Sigmoid colon (tissue), 7 donors: ENCODE data around the gene GPR61. TPM values are rescaled to one million over a fixed set of nuclear protein-coding genes. Genes with fewer than 3 reads are reported as not detected.

ENCODE experiments used
- DNase-seq: peaks from one replicate; pipeline ENCODE4 v3.0.0-alpha.2; 2019
- H3K27ac ChIP-seq, 4 donors: fragments of 200-600 bp; sonication (generic); one replicate each; pipeline ENCODE4 v1.5.1; 2016 to 2019; ENCODE audit warnings: mild to moderate bottlenecking in 1 of 4
- H3K27me3 ChIP-seq, 3 donors: fragments of 200-600 bp; sonication (generic); one replicate each; pipeline ENCODE4 v1.5.1; 2019; ENCODE audit warnings: mild to moderate bottlenecking in 1 of 3
- H3K36me3 ChIP-seq, 4 donors: fragments of 200-600 bp; sonication (generic); one replicate each; pipeline ENCODE4 v1.5.1; 2016 to 2019
- H3K4me1 ChIP-seq, 4 donors: fragments of 200-600 bp; sonication (generic); one replicate each; pipeline ENCODE4 v1.5.1; 2017 to 2019
- H3K4me3 ChIP-seq, 4 donors: fragments of 200-600 bp; sonication (generic); one replicate each; pipeline ENCODE4 v1.5.1; 2017 to 2019; ENCODE audit warnings: mild to moderate bottlenecking in 2 of 4, moderate library complexity in 1 of 4
- H3K9me3 ChIP-seq, 4 donors: fragments of 200-600 bp in 3 of 4; sonication (generic) in 3 of 4; one replicate each; pipeline versions ENCODE4 v1.5.1 to v1.6.1; 2013 to 2019
- EP300 ChIP-seq, 4 donors: sonication (generic); formaldehyde crosslinking; IDR thresholded peaks; one replicate each; pipeline ENCODE4 v1.6.1; 2017; ENCODE audit warnings: antibody characterized with exemption in 4 of 4
- POLR2A ChIP-seq, 2 donors: fragments of 450-650 bp; IDR thresholded peaks; one replicate each; pipeline ENCODE4 v1.6.1; 2016; ENCODE audit warnings: antibody characterized with exemption in 2 of 2, mild to moderate bottlenecking in 2 of 2, moderate library complexity in 2 of 2
- POLR2AphosphoS5 ChIP-seq, 4 donors: sonication (generic); formaldehyde crosslinking; IDR thresholded peaks; one replicate each; pipeline ENCODE4 v1.6.1; 2017; ENCODE audit warnings: antibody characterized with exemption in 4 of 4
- WGBS, 2 donors: extraction: QIAGEN DNeasy Blood & Tissue Kit; methylation state at CpG; one replicate each; pipeline ENCODE4 v1.1.7; 2013; 5-methylcytosine and 5-hydroxymethylcytosine counted together
- intact Hi-C: fragments of 100-400 bp; cut with DNase I; formaldehyde crosslinking; loops from one replicate; pipeline ENCODE4 v1.15.1; 2023
- polyA plus RNA-seq, 3 donors: library from polyadenylated mRNA; stranded (reverse); fragments of 200-250 nt; gene quantifications; one replicate each; pipeline ENCODE4 v1.2.3, GENCODE V29; 2013
- total RNA-seq, 4 donors: library from RNA; depleted of rRNA; stranded (reverse); fragments of >200 nt; gene quantifications; one replicate each; pipeline ENCODE4 v1.1.0, GENCODE V29; 2016
- TF ChIP-seq, protein P1 (sequence below), 4 experiments: fragments of 450-650 bp in 3 of 4; fragments of 200-600 bp in 1 of 4; IDR thresholded peaks; one replicate each; pipeline ENCODE4 v1.5.1; 2016 to 2019; ENCODE audit warnings: antibody characterized with exemption in 4 of 4, mild to moderate bottlenecking in 3 of 4, moderate library complexity in 2 of 4
- donor health status: healthy with polysubstance abuse.
- donor health status: Bipolar disorder and iron deficiency.
- donor health status: healthy.

The GPR61 gene
- total and polyA plus RNA-seq, 7 donors: 0.07 to 2.2 (median 0.36) TPM; not detected in 4

DNA sequence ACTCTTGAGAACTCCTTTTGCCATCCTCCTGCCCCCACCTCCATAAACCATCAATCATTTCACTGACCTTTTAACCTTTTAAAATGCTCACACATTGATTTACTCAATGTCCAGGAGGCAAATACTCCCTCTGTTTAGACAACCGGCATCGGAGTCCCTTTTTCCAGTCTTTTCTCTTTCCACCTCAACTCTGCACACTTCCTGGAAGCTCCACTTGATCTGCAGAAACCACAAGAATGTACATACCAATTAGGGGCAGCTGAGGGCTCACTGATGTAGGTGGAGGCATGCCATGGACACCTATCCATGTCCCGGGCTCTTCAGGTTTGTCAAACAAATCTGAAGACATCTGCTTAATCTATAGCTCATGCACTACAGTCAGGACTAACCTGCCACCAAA, 24.8 kb upstream of the GPR61 start:
- no peaks in the 10 kb centered on the region for H3K36me3 ChIP-seq
- 86 to 89% methylated on average over 3 of the region's 3 CpGs for WGBS, 2 donors
- H3K4me3 ChIP-seq: no peak overlapping the region
- H3K27me3 ChIP-seq: no peaks in the 10 kb centered on the region
- TF ChIP-seq POLR2A (IDR thresholded peaks at IDR 0.05): no peak
- TF ChIP-seq, protein P1, sequence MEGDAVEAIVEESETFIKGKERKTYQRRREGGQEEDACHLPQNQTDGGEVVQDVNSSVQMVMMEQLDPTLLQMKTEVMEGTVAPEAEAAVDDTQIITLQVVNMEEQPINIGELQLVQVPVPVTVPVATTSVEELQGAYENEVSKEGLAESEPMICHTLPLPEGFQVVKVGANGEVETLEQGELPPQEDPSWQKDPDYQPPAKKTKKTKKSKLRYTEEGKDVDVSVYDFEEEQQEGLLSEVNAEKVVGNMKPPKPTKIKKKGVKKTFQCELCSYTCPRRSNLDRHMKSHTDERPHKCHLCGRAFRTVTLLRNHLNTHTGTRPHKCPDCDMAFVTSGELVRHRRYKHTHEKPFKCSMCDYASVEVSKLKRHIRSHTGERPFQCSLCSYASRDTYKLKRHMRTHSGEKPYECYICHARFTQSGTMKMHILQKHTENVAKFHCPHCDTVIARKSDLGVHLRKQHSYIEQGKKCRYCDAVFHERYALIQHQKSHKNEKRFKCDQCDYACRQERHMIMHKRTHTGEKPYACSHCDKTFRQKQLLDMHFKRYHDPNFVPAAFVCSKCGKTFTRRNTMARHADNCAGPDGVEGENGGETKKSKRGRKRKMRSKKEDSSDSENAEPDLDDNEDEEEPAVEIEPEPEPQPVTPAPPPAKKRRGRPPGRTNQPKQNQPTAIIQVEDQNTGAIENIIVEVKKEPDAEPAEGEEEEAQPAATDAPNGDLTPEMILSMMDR (IDR thresholded peaks at IDR 0.05): no peak
- no peak for TF ChIP-seq POLR2AphosphoS5 (IDR thresholded peaks at IDR 0.05)
- no peak for TF ChIP-seq EP300 (IDR thresholded peaks at IDR 0.05)
- H3K4me1 ChIP-seq: peaks cover 0 to 16% (median 9%) of the 10 kb centered on the region in 4 donors
- H3K27ac ChIP-seq: no peak overlapping the region
- no peak for DNase-seq
- no peaks in the 10 kb centered on the region for H3K9me3 ChIP-seq
- intact Hi-C loops: no loop called here

DNA sequence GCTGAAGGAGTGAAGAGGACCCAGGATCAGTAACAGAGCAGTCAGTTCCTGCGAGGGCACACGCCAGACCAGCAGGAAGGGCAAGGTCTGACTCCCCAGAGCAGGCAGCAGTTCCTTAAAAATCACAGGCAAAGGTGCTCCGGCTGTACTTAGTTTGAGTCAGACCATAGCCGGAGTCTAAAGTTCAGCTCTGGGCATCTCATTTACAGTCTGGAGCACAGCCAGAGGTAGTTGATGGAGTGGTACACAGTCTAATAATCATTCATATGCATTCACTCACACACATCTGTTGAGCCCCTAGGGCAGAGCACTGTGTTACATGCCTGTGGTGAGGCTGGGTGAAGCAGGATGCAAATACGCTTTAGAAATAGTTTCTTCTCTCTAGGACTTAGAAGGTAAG, 22.8 kb upstream of the GPR61 start:
- intact Hi-C loops: no loop called here
- Histone ChIP-seq H3K27ac (no peak overlapping the region), H3K4me1 (peaks cover 0 to 8% (median 0%) of the 10 kb centered on the region in 4 donors), H3K9me3 (no peaks in the 10 kb centered on the region), H3K4me3 (no peak overlapping the region), H3K27me3 (no peaks in the 10 kb centered on the region), H3K36me3 (no peaks in the 10 kb centered on the region)
- WGBS, 2 donors: 26 to 71% methylated on average over 5 of the region's 5 CpGs
- DNase-seq: no peak
- TF ChIP-seq POLR2A (IDR thresholded peaks at IDR 0.05) (no peak), EP300 (IDR thresholded peaks at IDR 0.05) (no peak), POLR2AphosphoS5 (IDR thresholded peaks at IDR 0.05) (no peak)
- TF ChIP-seq, protein P1 (IDR thresholded peaks at IDR 0.05): no peak

DNA sequence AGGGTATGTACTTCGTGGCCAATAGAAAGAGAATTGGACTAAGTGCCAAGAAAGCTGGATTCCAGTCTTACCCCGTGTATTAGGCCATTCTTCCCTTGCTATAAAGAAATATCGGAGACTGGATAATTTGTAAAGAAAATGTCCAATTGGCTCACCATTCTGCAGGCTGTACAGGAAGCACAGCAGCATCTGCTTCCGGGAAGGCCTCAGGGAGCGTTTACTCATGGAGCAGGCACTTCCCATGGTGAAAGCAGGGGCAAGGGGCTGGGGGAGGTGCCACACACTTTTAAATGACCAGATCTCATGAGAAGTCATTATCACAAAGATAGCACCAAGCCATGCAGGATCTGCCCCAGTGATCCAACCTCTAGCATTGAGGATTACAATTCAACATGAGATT, 22.3 kb upstream of the GPR61 start:
- peak; percentile 3 for DNase-seq
- Histone ChIP-seq H3K27me3 (no peaks in the 10 kb centered on the region), H3K4me1 (peaks cover 0 to 8% (median 0%) of the 10 kb centered on the region in 4 donors), H3K4me3 (no peak overlapping the region), H3K27ac (no peak overlapping the region), H3K9me3 (no peaks in the 10 kb centered on the region), H3K36me3 (no peaks in the 10 kb centered on the region)
- TF ChIP-seq, protein P1 (IDR thresholded peaks at IDR 0.05): no peak
- no peak for TF ChIP-seq POLR2A (IDR thresholded peaks at IDR 0.05)
- TF ChIP-seq POLR2AphosphoS5 (IDR thresholded peaks at IDR 0.05): no peak
- no peak for TF ChIP-seq EP300 (IDR thresholded peaks at IDR 0.05)
- 67 to 91% methylated on average over 5 of the region's 5 CpGs for whole genome bisulfite sequencing, 2 donors
- intact Hi-C loops: no loop called here

DNA sequence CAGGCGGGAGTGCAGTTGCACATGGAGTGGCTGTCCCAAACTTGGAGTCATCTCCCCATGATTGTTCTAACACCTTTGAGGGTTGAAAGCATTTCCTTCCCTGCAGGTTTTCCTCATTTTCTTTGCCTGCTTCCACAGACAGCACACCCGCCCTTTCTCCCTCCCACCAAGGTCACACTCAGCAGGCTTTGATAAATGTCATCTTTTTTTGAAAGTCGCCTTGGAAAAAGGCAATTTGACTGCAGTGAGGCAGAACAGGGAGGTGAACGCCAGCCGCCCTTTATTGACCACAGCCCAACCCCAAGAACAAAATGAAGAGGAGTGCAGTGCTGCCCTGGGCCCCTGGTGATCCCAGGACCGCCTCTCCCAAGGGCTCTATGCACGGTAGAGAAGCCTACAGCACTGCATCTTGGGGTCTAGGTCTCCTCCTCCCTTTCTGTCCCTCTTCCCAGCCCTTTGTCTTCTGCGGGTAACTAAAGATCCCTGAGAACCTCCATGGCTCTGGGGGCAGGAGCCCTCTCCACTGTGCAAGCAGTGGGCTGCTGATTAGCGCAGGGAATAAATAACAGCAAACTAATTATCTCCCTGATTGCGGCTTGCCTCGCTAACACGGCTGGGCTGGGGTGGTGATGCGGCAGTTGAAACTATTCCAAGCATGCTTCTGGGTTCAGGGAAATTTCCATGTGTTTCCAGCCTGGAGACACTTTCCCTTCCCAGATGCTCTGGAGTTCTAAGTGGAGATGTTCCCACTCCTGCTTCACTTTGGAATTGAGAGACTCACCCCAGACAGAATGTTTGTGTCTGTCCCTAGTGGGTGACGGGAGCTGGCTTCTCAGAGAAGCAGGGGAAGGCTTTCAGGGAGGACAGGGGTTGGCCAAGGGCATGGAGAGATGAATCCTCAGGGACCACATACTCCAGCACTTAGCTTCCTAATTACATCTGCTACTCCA, 18.4 kb upstream of the GPR61 start:
- no peak for DNase-seq
- intact Hi-C loops: no loop called here
- WGBS, 2 donors: 79 to 82% methylated on average over 14 of the region's 14 CpGs
- Histone ChIP-seq H3K9me3 (no peaks in the 10 kb centered on the region), H3K4me3 (no peak overlapping the region), H3K27me3 (no peaks in the 10 kb centered on the region), H3K27ac (no peak overlapping the region), H3K4me1 (no peaks in the 10 kb centered on the region), H3K36me3 (no peaks in the 10 kb centered on the region)
- TF ChIP-seq EP300 (IDR thresholded peaks at IDR 0.05) (no peak), POLR2AphosphoS5 (IDR thresholded peaks at IDR 0.05) (no peak), POLR2A (IDR thresholded peaks at IDR 0.05) (no peak)
- TF ChIP-seq, protein P1 (IDR thresholded peaks at IDR 0.05): no peak
